GM13977 (cell line): ENCODE data around the gene MCM3AP.

ENCODE experiments used
- DNase-seq: peaks from one replicate; pipeline ENCODE4 v3.0.0; 2012; ENCODE audit warnings: low spot score
- in situ Hi-C: fragments of 300-500 bp; cut with MboI; formaldehyde crosslinking; loops from one replicate; pipeline ENCODE4 v1.12.0; 2022; ENCODE audit warnings: low sequenced_read_pairs, low pct_unique_long_range_greater_than_20kb, mixed read lengths, inconsistent platforms; ENCODE audit not compliant: unreplicated experiment
- TF ChIP-seq, protein P1 (sequence below): IDR thresholded peaks from 2 replicates; pipeline ENCODE4 v1.5.1; 2012; ENCODE audit warnings: mild to moderate bottlenecking, control low read depth; ENCODE audit not compliant: insufficient read depth; ENCODE audit errors: extremely low read depth, missing control alignments

The MCM3AP gene

DNA sequence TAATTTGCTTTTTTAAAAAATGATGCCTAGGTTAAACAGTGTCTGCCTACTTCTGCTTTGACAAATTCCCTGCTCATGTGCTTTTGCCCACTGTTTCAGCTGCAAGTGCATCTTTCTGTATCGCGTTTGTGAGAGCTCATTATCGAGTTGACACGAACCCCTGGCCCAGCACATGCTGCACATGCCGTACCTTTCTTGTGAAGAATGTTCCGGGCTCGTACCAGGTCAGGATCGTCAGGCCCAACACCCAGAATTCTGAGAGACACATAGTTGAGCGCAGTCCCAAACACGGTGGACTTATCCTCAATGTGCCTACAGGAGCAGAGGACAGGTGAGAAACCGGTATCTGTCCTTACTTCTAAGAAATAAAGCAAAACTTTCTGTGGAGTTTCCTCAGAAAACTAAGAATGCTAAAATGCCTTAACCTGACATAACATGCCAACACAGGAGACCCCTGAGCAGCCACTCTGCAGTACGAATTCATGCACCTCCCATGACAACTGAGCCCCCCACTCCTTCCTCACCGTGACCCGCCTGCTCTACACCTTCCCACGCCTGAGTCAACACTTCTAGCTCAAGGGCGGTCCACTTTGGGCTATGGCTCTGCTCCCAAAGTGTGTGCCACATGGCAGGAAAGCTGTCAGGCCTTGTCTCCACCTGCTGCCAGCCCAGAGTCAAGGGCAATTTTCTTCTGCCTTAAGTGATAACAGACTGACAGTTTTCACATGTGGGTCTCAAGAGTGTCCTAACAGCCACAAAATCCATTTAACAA lies 63.6 kb downstream of the MCM3AP start:
- in situ Hi-C loops = no loop called here
- TF ChIP-seq, protein P1, sequence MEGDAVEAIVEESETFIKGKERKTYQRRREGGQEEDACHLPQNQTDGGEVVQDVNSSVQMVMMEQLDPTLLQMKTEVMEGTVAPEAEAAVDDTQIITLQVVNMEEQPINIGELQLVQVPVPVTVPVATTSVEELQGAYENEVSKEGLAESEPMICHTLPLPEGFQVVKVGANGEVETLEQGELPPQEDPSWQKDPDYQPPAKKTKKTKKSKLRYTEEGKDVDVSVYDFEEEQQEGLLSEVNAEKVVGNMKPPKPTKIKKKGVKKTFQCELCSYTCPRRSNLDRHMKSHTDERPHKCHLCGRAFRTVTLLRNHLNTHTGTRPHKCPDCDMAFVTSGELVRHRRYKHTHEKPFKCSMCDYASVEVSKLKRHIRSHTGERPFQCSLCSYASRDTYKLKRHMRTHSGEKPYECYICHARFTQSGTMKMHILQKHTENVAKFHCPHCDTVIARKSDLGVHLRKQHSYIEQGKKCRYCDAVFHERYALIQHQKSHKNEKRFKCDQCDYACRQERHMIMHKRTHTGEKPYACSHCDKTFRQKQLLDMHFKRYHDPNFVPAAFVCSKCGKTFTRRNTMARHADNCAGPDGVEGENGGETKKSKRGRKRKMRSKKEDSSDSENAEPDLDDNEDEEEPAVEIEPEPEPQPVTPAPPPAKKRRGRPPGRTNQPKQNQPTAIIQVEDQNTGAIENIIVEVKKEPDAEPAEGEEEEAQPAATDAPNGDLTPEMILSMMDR = no peak
- no peak for DNase-seq

DNA sequence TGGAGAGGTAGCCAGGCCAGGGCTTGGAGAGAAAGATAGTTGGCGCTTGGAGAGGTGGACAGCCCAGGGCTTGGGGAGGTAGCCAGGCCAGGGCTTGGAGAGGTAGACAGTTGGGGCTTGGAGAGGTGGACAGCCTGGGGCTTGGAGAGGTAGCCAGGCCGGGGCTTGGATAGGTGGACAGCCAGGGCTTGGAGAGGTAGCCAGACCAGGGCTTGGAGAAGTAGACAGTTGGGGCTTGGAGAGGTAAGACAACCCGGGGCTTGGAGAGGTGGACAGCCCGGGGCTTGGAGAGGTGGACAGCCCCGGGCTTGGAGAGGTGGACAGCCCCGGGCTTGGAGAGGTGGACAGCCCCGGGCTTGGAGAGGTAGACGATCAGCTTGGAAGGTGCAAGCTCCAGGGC lies 64.6 kb downstream of the MCM3AP start:
- in situ Hi-C loops = no loop called here
- no peak for DNase-seq
- TF ChIP-seq, protein P1 = no peak

DNA sequence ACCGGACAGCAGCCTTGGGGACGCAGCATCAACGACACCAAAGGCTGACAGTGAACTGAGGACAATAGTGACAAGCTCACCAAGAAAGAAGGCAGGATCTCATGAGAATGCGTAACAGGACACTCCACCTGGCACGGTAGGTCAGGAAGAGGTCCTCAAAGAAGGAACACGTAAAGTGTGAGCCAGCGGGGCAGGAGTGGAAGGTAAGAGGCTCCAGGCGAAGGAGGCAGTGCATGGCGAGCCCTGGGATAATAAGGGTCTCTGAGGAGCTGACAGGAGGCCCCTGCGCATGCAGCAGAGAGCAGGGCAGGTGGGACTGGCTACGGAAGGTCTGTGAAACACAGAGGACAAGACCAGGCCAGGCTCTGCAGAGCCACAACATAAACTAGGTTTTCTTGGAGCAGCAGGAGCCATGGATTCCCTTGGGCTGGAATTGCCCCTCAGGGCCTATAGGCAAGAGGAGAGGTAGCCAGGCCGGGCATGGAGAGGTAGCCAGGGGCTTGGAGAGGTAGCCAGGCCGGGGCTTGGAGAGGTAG lies 65.1 kb downstream of the MCM3AP start:
- DNase-seq = no peak
- in situ Hi-C loops = no loop called here
- TF ChIP-seq, protein P1 = no peak

DNA sequence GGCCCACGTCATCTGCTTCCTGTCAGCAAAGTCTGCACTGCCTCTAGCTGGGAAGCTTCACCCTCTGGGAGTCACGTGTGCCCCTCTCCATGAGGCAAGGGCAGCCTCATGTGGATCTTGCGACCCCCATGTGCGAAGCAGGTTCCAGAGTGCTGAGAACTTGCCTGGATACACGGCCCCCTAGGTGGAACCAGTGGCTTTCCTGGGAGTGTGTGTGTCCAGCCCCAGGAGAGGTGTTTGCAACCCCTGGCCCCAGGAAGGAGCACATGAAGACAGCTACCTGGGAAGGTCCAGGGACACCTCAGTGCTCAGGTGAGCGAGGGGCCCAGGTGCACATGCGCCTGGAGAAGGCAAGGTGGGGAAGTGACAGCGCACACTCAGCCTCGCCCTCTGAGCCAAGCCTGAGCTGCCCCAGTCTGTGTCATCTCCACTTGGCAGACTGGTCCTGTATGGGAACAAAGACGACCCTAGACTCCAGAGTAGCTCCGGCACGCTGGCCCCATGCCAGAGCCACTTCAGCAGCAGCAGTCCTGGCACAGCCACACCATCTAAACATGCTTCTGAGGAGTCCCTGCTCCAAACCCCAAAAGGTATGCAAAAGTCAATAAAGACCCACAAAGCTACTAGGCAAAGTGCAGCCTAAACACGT lies 65.7 kb downstream of the MCM3AP start:
- in situ Hi-C loops = no loop called here
- no peak for DNase-seq
- TF ChIP-seq, protein P1 = no peak

DNA sequence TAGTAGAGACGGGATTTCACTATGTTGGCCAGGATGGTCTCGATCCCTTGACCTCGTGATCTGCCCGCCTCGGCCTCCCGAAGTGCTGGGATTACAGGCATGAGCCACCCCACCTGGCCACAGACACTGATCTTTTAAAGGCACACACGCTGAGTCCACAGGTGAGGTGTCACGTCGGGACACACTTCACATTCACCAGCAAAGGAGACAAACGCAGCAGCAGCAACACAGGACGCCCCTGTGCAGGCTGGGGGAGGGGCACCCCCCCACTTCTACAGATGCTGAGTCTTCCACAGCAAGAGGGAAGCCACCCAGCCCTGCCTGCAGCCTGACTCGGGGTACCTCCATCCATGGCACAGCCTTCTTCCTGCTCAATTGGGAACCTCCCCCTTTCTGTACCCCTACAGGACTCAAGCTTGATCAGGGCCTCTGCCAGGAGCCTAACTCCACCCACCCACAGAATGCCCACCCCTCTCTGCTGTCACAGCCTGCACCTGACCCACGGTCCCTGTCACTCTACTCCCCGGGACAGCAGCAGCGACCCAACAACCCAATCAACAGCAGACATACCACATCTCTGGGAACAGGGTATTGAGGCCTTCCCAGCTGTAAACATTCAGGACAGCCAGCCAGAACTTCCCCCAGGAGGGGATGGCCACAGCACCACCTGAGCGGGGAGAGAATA lies 66.4 kb downstream of the MCM3AP start:
- TF ChIP-seq, protein P1 = no peak
- in situ Hi-C loops = no loop called here
- DNase-seq = no peak

DNA sequence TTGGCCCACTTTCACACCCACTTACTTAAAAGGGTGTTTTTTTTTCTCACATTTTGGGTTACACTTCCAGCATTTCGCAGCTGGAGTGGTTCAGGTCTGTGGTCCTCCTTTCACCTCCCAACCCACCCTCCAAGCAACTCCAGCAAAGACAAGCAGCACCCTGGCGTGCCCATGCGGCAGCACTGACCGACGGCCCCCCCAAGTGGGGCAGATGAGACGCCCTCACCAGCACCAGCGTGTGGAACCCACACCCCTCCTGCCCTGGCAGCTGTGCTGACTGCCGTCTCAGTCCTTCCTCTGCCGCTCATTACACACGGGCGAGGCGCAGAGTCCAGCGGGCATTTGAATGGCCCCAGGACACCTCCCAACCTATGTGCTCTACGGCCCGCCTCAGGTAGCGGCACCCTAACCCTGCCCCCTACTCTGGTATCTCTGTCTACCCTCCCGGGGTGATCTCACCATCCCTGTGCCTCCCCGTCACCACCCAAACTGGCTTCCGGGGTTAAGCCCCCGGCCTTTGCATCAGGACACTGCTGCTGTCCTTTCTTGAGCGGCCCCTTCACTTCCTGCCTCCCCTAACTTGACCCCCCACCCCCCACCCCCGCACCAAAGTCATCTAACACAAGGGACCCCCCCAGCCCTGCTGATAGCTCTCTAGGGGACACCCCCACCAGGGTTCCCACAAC lies 67.8 kb downstream of the MCM3AP start:
- DNase-seq = no peak
- in situ Hi-C loops = no loop called here
- TF ChIP-seq, protein P1 = no peak
